Measurements from ENCODE around the gene MITF. TPM values are rescaled to one million over a fixed set of nuclear protein-coding genes. Genes with fewer than 3 reads are reported as not detected.

The MITF gene
- total and polyA plus RNA-seq, 9 donors, result 5.7 to 9.6 (median 7.4) TPM

DNA sequence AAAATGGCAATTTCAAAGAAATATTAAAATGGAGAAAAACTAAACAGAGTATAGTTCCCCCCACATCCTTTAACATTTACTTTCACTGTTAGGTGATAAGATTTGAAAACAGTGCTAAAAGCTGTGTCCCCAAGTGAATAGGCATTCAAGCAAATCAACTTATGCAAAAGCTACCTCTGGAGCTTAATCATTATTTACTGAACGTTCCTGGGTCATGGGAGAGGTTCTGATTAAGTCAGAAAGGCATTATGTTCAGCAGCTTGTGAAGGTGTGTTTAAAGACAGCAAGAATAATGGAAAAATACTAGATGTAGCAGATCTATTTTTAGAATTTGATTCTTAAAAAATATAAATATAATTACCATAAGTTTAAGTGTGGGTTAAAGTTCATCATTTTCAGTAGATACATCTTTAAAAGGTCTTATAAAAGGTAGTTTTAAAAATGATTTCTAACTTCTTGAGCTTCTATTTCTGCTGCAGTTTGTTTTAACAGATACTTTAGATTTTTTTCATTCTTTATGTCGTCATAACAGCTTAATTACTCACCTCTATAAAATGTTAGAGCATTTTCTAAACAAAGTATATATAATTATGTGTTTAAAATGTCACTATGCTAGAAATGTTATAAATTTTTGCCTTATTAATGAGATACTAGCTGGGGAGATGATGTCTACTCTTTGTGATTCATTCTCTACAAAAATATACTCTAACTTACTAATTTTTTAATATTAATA is 127.9 kb downstream of the MITF start:
- Histone ChIP-seq H3K9me3 (replicated peaks; ENCODE audit: control insufficient read depth, low read depth, low read length) (no peaks in the 10 kb centered on the region), H3K27me3 (ENCODE audit: control insufficient read depth, insufficient read depth, low read length) (no peaks in the 10 kb centered on the region), H3K4me3 (ENCODE audit: low read length) (no peak overlapping the region), H3K4me1 (ENCODE audit: control insufficient read depth, insufficient read depth, low read length) (peaks cover 4% of the 10 kb centered on the region), H3K36me3 (ENCODE audit: control insufficient read depth, insufficient read depth, low read length) (no peaks in the 10 kb centered on the region), H3K27ac (ENCODE audit: low read length) (no peak overlapping the region)
- no peak for DNase-seq
- WGBS (ENCODE audit: insufficient coverage), result no CpG with 5 or more reads among the region's 2 CpGs

DNA sequence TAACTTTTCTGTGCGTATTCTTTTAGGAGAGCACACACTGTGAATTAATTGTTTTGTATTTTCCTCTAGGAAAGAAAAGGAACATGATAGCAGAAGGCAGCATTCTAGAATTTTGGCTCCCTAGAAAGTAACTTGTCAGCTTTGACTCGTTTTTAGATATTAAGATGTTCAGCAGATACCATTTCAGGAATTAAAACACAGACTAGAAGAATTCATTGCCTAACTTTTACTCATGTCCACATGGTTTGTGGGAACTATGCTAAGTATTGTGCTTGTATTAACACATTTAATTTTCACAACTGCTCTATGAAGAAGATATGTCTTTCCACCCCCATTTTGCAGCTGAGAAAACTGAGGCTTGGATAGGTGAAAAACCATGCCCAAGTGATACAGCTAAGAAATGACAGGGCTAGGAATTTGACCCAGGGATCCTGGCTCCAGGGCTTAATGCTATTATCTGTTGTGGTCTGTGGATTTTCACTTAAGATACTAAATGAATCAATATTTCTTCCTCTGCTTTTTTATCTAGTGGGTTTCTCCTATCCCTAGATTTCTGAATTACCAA is 128.8 kb downstream of the MITF start:
- no peak for DNase-seq
- WGBS (ENCODE audit: insufficient coverage), result no CpG with 5 or more reads among the region's 2 CpGs
- no peaks in the 10 kb centered on the region for H3K9me3 ChIP-seq (replicated peaks; ENCODE audit: control insufficient read depth, low read depth, low read length)
- no peaks in the 10 kb centered on the region for H3K36me3 ChIP-seq (ENCODE audit: control insufficient read depth, insufficient read depth, low read length)
- H3K4me1 ChIP-seq (ENCODE audit: control insufficient read depth, insufficient read depth, low read length), result peaks cover 4% of the 10 kb centered on the region
- H3K4me3 ChIP-seq (ENCODE audit: low read length), result no peak overlapping the region
- H3K27ac ChIP-seq (ENCODE audit: low read length), result no peak overlapping the region
- H3K27me3 ChIP-seq (ENCODE audit: control insufficient read depth, insufficient read depth, low read length), result no peaks in the 10 kb centered on the region

DNA sequence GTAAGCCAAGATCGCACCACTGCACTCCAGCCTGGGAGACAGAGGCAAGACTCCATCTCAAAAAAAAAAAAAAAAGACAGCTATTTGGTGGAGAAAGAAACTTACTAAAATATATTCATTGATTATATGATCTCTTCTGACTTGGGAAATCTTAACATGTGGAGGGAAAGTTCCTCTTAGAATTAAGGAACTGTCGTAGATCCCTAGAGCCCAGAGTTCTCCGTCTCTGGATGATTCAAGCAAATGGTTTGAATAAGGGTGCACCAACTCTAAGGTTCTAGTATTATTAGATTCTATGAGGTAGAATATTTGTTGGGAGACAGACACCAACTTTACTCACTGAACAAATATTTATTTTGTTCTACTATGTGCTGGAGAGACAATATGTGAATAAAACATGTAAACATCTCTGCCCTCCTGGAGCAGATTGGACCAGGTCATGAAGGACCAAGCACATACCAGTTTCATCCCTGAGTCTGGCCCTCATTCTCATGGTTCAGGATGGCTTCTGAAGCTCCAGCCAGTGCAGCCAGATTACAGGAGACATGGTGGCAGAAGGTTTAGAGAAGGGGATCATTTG is 129.7 kb downstream of the MITF start:
- Histone ChIP-seq H3K9me3 (replicated peaks; ENCODE audit: control insufficient read depth, low read depth, low read length) (no peaks in the 10 kb centered on the region), H3K36me3 (ENCODE audit: control insufficient read depth, insufficient read depth, low read length) (no peaks in the 10 kb centered on the region), H3K27me3 (ENCODE audit: control insufficient read depth, insufficient read depth, low read length) (no peaks in the 10 kb centered on the region)

DNA sequence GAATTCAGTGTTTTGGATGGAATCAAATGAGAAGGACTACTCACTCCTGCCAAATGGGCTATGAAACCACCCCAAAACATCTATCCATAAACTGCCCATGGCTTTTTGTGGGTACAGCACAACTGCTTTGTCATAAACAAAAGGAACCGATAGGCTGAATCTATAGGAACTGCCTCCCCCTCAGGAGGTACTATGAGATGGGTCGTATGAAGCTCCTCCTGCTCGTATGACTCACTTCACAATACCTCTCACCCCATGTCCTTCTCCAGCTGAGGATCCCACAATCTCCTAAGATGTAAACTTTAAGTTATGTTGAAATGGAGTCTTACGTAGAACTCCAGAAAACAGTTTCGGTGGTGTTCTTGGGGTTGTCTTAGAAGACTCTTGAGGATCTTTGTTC is 130.4 kb downstream of the MITF start:
- WGBS (ENCODE audit: insufficient coverage), result no CpG with 5 or more reads among the region's 5 CpGs
- H3K36me3 ChIP-seq (ENCODE audit: control insufficient read depth, insufficient read depth, low read length), result no peaks in the 10 kb centered on the region
- H3K9me3 ChIP-seq (replicated peaks; ENCODE audit: control insufficient read depth, low read depth, low read length), result no peaks in the 10 kb centered on the region
- no peak overlapping the region for H3K4me3 ChIP-seq (ENCODE audit: low read length)
- no peaks in the 10 kb centered on the region for H3K27me3 ChIP-seq (ENCODE audit: control insufficient read depth, insufficient read depth, low read length)
- H3K4me1 ChIP-seq (ENCODE audit: control insufficient read depth, insufficient read depth, low read length), result peaks cover 4% of the 10 kb centered on the region
- DNase-seq, result no peak
- no peak overlapping the region for H3K27ac ChIP-seq (ENCODE audit: low read length)

More for the DNA sequence above, 129.7 kb downstream of the MITF start:
- Histone ChIP-seq H3K4me3 (ENCODE audit: low read length) (no peak overlapping the region), H3K4me1 (ENCODE audit: control insufficient read depth, insufficient read depth, low read length) (peaks cover 4% of the 10 kb centered on the region), H3K27ac (ENCODE audit: low read length) (no peak overlapping the region)
- DNase-seq, result no peak
- no CpG with 5 or more reads among the region's 3 CpGs for WGBS (ENCODE audit: insufficient coverage)

DNA sequence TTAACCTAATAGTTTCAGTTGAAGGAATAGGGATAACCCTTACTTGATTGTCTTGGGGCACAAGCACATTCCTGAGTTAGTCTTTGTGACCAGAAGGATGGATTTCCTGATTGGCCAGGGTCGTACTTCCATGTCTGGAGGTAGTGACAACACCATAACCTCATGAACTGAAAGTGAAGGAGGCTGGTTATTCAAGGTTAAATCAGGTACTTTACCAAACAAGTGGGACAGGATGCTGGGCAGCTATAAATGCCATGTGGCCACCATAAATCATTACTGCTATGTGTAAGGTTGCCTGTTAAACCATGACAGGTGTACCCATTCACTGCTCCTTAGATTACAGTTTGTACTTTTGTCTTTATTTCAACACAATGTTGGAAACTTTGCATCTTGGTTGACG is 132.0 kb downstream of the MITF start:
- Histone ChIP-seq H3K27me3 (ENCODE audit: control insufficient read depth, insufficient read depth, low read length) (no peaks in the 10 kb centered on the region), H3K4me1 (ENCODE audit: control insufficient read depth, insufficient read depth, low read length) (no peaks in the 10 kb centered on the region), H3K27ac (ENCODE audit: low read length) (no peak overlapping the region), H3K36me3 (ENCODE audit: control insufficient read depth, insufficient read depth, low read length) (no peaks in the 10 kb centered on the region), H3K9me3 (replicated peaks; ENCODE audit: control insufficient read depth, low read depth, low read length) (no peaks in the 10 kb centered on the region), H3K4me3 (ENCODE audit: low read length) (no peak overlapping the region)
- WGBS (ENCODE audit: insufficient coverage), result no CpG with 5 or more reads among the region's 2 CpGs
- DNase-seq, result peak; percentile 25

DNA sequence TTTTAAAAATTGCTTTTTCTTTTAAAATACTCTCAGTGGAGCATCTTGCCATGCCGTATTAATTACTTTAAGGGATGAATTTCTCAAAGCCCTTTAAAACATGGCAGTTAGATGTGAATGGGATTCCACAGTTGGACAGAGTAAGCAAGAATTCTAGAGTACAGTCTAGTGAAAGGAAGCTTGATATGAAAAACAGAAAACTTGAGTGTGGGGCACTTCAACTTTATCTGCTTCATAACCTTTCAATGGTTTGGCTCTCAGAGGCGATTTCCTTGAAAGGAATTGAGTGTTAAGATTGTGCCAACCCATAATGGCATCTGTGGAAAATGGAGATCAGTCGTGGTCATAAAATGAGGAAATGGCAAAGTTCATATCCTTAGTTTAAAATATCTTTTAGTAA is 132.6 kb downstream of the MITF start:
- Histone ChIP-seq H3K36me3 (ENCODE audit: control insufficient read depth, insufficient read depth, low read length) (no peaks in the 10 kb centered on the region), H3K4me3 (ENCODE audit: low read length) (no peak overlapping the region), H3K9me3 (replicated peaks; ENCODE audit: control insufficient read depth, low read depth, low read length) (no peaks in the 10 kb centered on the region), H3K27ac (ENCODE audit: low read length) (no peak overlapping the region), H3K27me3 (ENCODE audit: control insufficient read depth, insufficient read depth, low read length) (no peaks in the 10 kb centered on the region), H3K4me1 (ENCODE audit: control insufficient read depth, insufficient read depth, low read length) (no peaks in the 10 kb centered on the region)
- WGBS (ENCODE audit: insufficient coverage), result no CpG with 5 or more reads among the region's 3 CpGs
- DNase-seq, result no peak

DNA sequence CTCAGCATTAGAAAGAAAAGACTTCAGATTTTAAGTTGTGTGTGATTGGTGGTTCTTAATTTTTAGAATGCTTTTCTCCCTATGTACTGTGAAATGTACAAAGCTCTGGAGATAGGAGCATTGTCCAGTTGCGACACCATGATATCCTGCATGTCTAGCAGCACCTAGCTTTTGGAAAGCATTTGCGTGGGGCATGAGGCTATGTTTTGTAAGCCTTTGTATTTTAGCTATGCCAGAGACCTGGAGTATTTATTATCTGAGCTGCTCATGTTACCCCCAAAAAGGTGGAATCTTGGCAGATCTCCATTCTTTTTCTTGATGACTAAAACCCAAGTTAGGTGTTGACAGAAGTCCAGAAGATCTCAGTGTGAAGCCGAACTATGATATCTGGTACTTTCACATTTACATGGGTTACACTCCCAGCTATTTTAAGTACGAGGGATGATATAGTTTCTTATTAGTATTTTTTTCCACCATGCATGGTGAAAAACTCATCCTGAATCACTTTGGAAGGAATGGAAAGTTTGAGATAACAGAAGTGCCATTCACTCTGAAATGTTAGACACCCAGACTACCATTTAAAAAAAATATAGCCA is 133.6 kb downstream of the MITF start:
- Histone ChIP-seq H3K36me3 (ENCODE audit: control insufficient read depth, insufficient read depth, low read length) (no peaks in the 10 kb centered on the region), H3K27me3 (ENCODE audit: control insufficient read depth, insufficient read depth, low read length) (no peaks in the 10 kb centered on the region), H3K9me3 (replicated peaks; ENCODE audit: control insufficient read depth, low read depth, low read length) (no peaks in the 10 kb centered on the region), H3K27ac (ENCODE audit: low read length) (no peak overlapping the region), H3K4me3 (ENCODE audit: low read length) (no peak overlapping the region), H3K4me1 (ENCODE audit: control insufficient read depth, insufficient read depth, low read length) (no peaks in the 10 kb centered on the region)
- no peak for DNase-seq
- WGBS (ENCODE audit: insufficient coverage), result 100% methylated on average over 1 of the region's 4 CpGs

DNA sequence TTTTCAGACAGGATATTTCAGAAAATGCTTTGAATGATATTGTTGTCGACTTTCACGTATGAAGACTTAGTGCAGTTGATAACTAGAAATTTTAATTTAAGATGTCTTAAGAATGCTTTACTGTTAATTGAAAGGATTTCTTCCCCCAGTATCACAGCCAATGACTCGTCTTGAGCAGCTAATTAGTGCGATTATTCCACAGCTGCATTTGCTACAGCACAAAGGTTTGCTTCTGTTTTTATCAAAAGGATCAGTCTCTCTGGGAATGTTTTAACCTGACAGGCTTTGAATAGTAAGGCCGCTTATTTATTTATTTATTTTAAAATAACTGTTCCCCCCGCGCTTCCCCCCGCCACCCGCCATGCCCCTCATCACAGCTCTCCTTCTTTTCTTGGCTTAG is 136.8 kb downstream of the MITF start:
- DNase-seq, result no peak
- Histone ChIP-seq H3K27ac (ENCODE audit: low read length) (no peak overlapping the region), H3K27me3 (ENCODE audit: control insufficient read depth, insufficient read depth, low read length) (no peaks in the 10 kb centered on the region), H3K4me3 (ENCODE audit: low read length) (no peak overlapping the region), H3K4me1 (ENCODE audit: control insufficient read depth, insufficient read depth, low read length) (no peaks in the 10 kb centered on the region), H3K36me3 (ENCODE audit: control insufficient read depth, insufficient read depth, low read length) (no peaks in the 10 kb centered on the region), H3K9me3 (replicated peaks; ENCODE audit: control insufficient read depth, low read depth, low read length) (no peaks in the 10 kb centered on the region)
- WGBS (ENCODE audit: insufficient coverage), result no CpG with 5 or more reads among the region's 9 CpGs

DNA sequence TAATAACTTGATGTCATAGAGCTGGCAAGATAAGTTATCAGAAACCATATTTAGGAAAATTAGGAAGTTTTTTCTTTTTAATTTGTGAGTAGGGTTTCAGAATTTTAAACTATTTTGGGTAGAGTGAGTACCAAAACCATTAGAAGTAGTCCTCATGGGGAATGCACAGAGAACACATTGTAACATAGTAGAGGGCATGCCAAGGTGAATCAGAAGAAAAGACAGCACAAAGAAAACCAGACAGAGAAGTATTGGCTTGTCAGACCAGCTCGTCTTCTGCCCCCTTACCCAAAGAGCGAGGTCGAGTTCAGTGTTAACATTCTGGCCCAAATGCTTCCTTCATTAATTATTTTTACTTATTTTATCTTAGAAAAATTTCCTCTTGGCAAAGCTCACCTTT is 139.0 kb downstream of the MITF start:
- no peaks in the 10 kb centered on the region for H3K36me3 ChIP-seq (ENCODE audit: control insufficient read depth, insufficient read depth, low read length)
- H3K9me3 ChIP-seq (replicated peaks; ENCODE audit: control insufficient read depth, low read depth, low read length), result no peaks in the 10 kb centered on the region
- DNase-seq, result no peak
- WGBS (ENCODE audit: insufficient coverage), result no CpG with 5 or more reads among the region's 3 CpGs
- no peaks in the 10 kb centered on the region for H3K27me3 ChIP-seq (ENCODE audit: control insufficient read depth, insufficient read depth, low read length)
- no peak overlapping the region for H3K4me3 ChIP-seq (ENCODE audit: low read length)
- no peaks in the 10 kb centered on the region for H3K4me1 ChIP-seq (ENCODE audit: control insufficient read depth, insufficient read depth, low read length)
- H3K27ac ChIP-seq (ENCODE audit: low read length), result no peak overlapping the region

DNA sequence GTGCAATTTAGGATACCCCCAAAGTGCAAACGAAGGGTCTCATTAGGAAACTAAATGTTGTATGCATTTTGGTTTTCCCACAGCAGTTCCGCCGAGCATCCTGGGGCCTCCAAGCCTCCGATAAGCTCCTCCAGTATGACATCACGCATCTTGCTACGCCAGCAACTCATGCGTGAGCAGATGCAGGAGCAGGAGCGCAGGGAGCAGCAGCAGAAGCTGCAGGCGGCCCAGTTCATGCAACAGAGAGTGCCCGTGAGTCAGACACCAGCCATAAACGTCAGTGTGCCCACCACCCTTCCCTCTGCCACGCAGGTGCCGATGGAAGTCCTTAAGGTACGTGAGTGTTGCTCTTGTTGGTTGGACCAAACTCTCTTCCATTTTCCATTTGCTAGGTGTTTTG is 139.8 kb downstream of the MITF start:
- H3K4me1 ChIP-seq (ENCODE audit: control insufficient read depth, insufficient read depth, low read length), result no peaks in the 10 kb centered on the region
- DNase-seq, result no peak
- WGBS (ENCODE audit: insufficient coverage), result 92% methylated on average over 10 of the region's 14 CpGs

More for the DNA sequence above, 139.8 kb downstream of the MITF start:
- no peak overlapping the region for H3K27ac ChIP-seq (ENCODE audit: low read length)
- no peaks in the 10 kb centered on the region for H3K9me3 ChIP-seq (replicated peaks; ENCODE audit: control insufficient read depth, low read depth, low read length)
- no peaks in the 10 kb centered on the region for H3K27me3 ChIP-seq (ENCODE audit: control insufficient read depth, insufficient read depth, low read length)
- no peak overlapping the region for H3K4me3 ChIP-seq (ENCODE audit: low read length)
- H3K36me3 ChIP-seq (ENCODE audit: control insufficient read depth, insufficient read depth, low read length), result no peaks in the 10 kb centered on the region

Data from muscle of leg (tissue), 11 donors.